Fibroblast of lung (primary cell): ENCODE data around the gene PI16. TPM values are rescaled to one million over a fixed set of nuclear protein-coding genes. Genes with fewer than 3 reads are reported as not detected.

Source experiments
- DNase-seq, 2 donors: peaks; one replicate each; pipeline versions ENCODE4 v3.0.0 to v3.0.0-alpha.2; 2010; ENCODE audit warnings: low read depth in 2 of 2
- H2AFZ ChIP-seq: 2 replicates; pipeline ENCODE4 v1.5.1; 2012; ENCODE audit warnings: low read length, control low read depth, inconsistent platforms
- H3K27ac ChIP-seq: 2 replicates; pipeline ENCODE4 v1.5.1; 2011; ENCODE audit warnings: low read length, control low read depth; ENCODE audit not compliant: insufficient read depth
- H3K27me3 ChIP-seq: 2 replicates; pipeline ENCODE4 v1.5.1; 2011; ENCODE audit warnings: mild to moderate bottlenecking, low read length; ENCODE audit not compliant: control insufficient read depth, insufficient read depth
- H3K36me3 ChIP-seq: 2 replicates; pipeline ENCODE4 v1.5.1; 2011; ENCODE audit warnings: low read length; ENCODE audit not compliant: control insufficient read depth, insufficient read depth
- H3K4me1 ChIP-seq: 2 replicates; pipeline ENCODE4 v1.5.1; 2011; ENCODE audit warnings: low read length; ENCODE audit not compliant: control insufficient read depth, insufficient read depth; ENCODE audit errors: extremely low read depth
- H3K4me2 ChIP-seq: 2 replicates; pipeline ENCODE4 v1.5.1; 2011; ENCODE audit warnings: low read length, control low read depth; ENCODE audit not compliant: insufficient read depth; ENCODE audit errors: extremely low read depth
- H3K4me3 ChIP-seq, 4 experiments: fragments of 200-600 bp in 1 of 4; sonication (generic) in 1 of 4; replicated peaks in 1 of 4; 2 replicates each; pipeline ENCODE4 v1.5.1; 2011 to 2016; ENCODE audit warnings: low read length in 4 of 4, low read depth in 3 of 4, mild to moderate bottlenecking in 3 of 4, control low read depth in 2 of 4, inconsistent platforms in 1 of 4, mixed read lengths in 1 of 4; ENCODE audit not compliant: insufficient read depth in 1 of 4; ENCODE audit errors: control extremely low read depth in 1 of 4
- H3K79me2 ChIP-seq: 2 replicates; pipeline ENCODE4 v1.5.1; 2012; ENCODE audit warnings: mild to moderate bottlenecking, low read length, inconsistent platforms; ENCODE audit not compliant: control insufficient read depth, insufficient read depth
- H3K9ac ChIP-seq: 2 replicates; pipeline ENCODE4 v1.5.1; 2011; ENCODE audit warnings: mild to moderate bottlenecking, low read length, control low read depth; ENCODE audit not compliant: insufficient read depth
- H3K9me3 ChIP-seq: 2 replicates; pipeline ENCODE4 v1.5.1; 2012; ENCODE audit warnings: low read depth, low read length; ENCODE audit not compliant: control insufficient read depth, insufficient read depth
- H4K20me1 ChIP-seq: 2 replicates; pipeline ENCODE4 v1.5.1; 2011; ENCODE audit warnings: low read length; ENCODE audit not compliant: control insufficient read depth, insufficient read depth; ENCODE audit errors: extremely low read depth
- EZH2 ChIP-seq: IDR thresholded peaks from 2 replicates; pipeline ENCODE4 v1.5.1; 2012; ENCODE audit warnings: low read length, control low read depth, mild to moderate bottlenecking; ENCODE audit errors: missing control alignments
- polyA plus RNA-seq, 2 donors: library from polyadenylated mRNA; depleted of rRNA in 1 of 2; stranded (reverse) in 1 of 2; unstranded in 1 of 2; fragments of >200 nt; gene quantifications; 2 replicates each; pipeline ENCODE4 v1.2.1, GENCODE V29; 2011 to 2012; ENCODE audit warnings: missing spikeins in 1 of 2
- total RNA-seq: library from RNA; depleted of rRNA; stranded (reverse); fragments of >200 nt; gene quantifications from 2 replicates; pipeline ENCODE4 v1.2.1, GENCODE V29; 2014
- TF ChIP-seq, protein P1 (sequence below), 2 donors: IDR thresholded peaks in 1 of 2; conservative IDR thresholded peaks in 1 of 2; 1 replicate in 1 of 2; 2 replicates in 1 of 2; pipeline ENCODE4 v1.5.1; 2011 to 2012; ENCODE audit warnings: low read length in 2 of 2, control low read depth in 1 of 2, inconsistent platforms in 1 of 2, low read depth in 1 of 2, mild to moderate bottlenecking in 1 of 2

PI16 gene
- total and polyA plus RNA-seq, 2 donors (not counting 1 experiment from before 2014, with no cell fraction given): 0.09 TPM; not detected in 1

DNA sequence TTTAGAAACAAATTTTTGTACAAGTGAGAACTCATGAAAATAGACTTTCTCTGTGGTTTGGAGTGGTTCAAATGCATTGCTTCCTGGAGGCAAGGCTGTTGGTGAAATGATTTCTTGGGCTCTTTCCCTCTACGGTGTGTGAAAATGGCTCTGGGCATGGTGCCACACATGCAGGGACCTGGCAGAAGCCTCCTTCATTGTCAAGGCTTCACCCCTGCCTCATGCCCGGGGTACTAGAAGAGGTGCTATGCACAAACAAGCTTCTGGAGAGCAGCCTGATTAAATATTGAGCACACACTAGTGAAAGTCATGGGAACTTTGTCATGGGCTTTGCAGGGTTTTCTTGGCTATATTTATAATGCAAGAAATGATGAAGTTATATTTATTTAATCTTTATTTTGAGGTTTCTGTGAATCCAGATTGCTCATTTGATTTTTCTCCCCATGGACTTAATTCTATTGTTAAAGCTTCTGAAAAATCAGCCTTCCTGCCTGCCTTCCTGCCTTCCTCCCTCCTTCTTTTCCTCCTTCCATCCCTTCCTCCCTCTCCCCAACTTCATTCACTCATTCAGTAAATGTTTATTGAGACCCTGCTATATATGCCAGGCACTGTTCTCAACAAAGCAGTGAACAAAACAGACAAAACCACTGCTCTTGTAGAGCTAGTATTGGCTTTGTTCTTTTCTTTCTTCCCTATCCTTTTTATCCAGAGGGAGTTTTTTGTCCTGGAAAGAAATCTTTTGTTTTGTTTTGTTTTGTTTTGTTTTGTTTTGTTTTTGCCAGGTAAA is 47.8 kb upstream of the PI16 start:
- TF ChIP-seq, protein P1, sequence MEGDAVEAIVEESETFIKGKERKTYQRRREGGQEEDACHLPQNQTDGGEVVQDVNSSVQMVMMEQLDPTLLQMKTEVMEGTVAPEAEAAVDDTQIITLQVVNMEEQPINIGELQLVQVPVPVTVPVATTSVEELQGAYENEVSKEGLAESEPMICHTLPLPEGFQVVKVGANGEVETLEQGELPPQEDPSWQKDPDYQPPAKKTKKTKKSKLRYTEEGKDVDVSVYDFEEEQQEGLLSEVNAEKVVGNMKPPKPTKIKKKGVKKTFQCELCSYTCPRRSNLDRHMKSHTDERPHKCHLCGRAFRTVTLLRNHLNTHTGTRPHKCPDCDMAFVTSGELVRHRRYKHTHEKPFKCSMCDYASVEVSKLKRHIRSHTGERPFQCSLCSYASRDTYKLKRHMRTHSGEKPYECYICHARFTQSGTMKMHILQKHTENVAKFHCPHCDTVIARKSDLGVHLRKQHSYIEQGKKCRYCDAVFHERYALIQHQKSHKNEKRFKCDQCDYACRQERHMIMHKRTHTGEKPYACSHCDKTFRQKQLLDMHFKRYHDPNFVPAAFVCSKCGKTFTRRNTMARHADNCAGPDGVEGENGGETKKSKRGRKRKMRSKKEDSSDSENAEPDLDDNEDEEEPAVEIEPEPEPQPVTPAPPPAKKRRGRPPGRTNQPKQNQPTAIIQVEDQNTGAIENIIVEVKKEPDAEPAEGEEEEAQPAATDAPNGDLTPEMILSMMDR (conservative IDR thresholded peaks at IDR 0.05 in 1 of 2, IDR thresholded peaks at IDR 0.05 in 1 of 2; ENCODE audit: low read depth in 1 of 2, low read length in 2 of 2): no peak
- TF ChIP-seq EZH2: no peak
- no peaks in the 10 kb centered on the region for H3K79me2 ChIP-seq

DNA sequence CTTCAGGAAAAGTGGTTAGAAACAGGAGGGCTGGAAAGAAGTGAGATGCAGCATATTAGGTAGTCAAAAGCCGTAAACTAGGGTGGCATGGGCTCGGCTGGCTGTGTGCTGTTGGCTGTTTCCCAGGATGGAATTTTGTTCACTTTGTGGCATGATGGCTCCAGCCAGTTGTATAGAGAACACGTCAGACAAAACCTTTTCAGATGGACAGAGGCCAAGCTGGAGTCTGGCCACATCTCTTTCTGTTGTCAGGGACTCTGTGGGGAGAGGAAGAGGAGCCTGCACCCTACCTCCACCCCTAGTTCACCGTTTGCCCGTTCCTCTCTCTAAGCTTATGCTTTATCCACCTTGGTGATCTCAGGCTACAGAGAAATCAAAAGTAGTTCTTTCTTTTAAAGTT is 46.8 kb upstream of the PI16 start:
- Histone ChIP-seq H3K9ac (no peak overlapping the region), H3K27ac (no peak overlapping the region), H4K20me1 (no peaks in the 10 kb centered on the region), H3K4me1 (peaks cover 17% of the 10 kb centered on the region), H3K27me3 (no peaks in the 10 kb centered on the region), H3K79me2 (no peaks in the 10 kb centered on the region), H2AFZ (no peak overlapping the region), H3K4me3 (no peak overlapping the region), H3K36me3 (peaks cover 4% of the 10 kb centered on the region), H3K9me3 (no peaks in the 10 kb centered on the region), H3K4me2 (peak overlapping the region; percentile 1)
- peak; percentile 71 to 80 for DNase-seq
- TF ChIP-seq, protein P1 (conservative IDR thresholded peaks at IDR 0.05 in 1 of 2, IDR thresholded peaks at IDR 0.05 in 1 of 2; ENCODE audit: low read depth in 1 of 2, low read length in 2 of 2): no peak
- no peak for TF ChIP-seq EZH2

More for the DNA sequence above, 47.8 kb upstream of the PI16 start:
- Histone ChIP-seq H3K36me3 (peaks cover 7% of the 10 kb centered on the region), H4K20me1 (no peaks in the 10 kb centered on the region), H3K9me3 (no peaks in the 10 kb centered on the region), H3K27me3 (no peaks in the 10 kb centered on the region), H3K4me1 (peaks cover 13% of the 10 kb centered on the region), H3K4me2 (no peak overlapping the region), H3K27ac (no peak overlapping the region), H3K4me3 (no peak overlapping the region), H3K9ac (no peak overlapping the region), H2AFZ (no peak overlapping the region)
- no peak for DNase-seq

DNA sequence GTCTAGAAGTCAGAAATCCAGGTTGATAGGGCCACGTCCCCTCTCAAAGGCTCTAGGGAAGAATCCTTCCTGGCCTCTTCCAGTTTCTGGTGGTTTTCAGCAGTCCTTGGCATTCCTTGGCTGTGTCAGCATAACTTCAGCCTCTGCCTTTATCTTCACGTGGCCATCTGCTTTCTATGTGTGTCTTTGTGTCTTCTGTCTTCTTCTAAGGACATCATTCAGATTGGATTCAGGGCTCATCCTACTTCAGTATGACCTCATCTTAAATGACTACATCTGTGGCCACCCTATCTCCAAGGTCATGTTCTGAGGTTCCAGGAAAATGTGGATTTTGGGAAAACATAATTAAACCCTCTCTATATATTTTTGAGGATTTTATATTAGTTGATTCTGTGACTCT is 45.8 kb upstream of the PI16 start:
- Histone ChIP-seq H3K9me3 (no peaks in the 10 kb centered on the region), H3K4me3 (no peak overlapping the region), H3K79me2 (no peaks in the 10 kb centered on the region), H4K20me1 (no peaks in the 10 kb centered on the region), H3K4me2 (no peak overlapping the region), H3K9ac (no peak overlapping the region), H3K4me1 (peaks cover 15% of the 10 kb centered on the region), H3K27ac (no peak overlapping the region), H2AFZ (no peak overlapping the region), H3K27me3 (no peaks in the 10 kb centered on the region), H3K36me3 (peaks cover 2% of the 10 kb centered on the region)
- TF ChIP-seq, protein P1 (conservative IDR thresholded peaks at IDR 0.05 in 1 of 2, IDR thresholded peaks at IDR 0.05 in 1 of 2; ENCODE audit: low read depth in 1 of 2, low read length in 2 of 2): no peak
- TF ChIP-seq EZH2: no peak
- peak in 1 of 2 donors; percentile 20 for DNase-seq
